GM18498 (cell line): ENCODE results near the gene DYRK3.

Experiments used
- ATAC-seq: cut with Tn5 transposase; IDR thresholded peaks from one replicate; pipeline ENCODE4 v1.9.1; 2021; ENCODE audit warnings: mild to moderate bottlenecking, moderate library complexity; ENCODE audit not compliant: unreplicated experiment

The DYRK3 gene

DNA sequence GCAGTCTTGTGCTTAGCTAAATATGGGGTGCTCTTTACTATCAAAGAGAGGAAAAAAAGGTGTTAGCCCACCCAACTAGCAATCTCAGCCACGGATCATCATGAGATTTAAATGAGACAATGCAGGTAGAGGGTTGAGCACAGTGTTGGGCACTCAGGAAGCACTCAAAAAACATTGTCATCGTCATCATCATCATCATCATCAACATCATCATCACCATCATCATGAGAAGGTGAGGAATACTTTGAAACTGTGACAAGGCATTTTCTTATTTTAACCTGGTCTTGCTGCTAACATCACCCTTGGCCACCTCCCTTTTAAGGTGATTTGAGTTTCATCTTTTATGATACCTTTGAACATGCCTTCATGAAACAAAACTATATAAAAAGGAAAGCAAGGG lies 46.0 kb downstream of the DYRK3 start:
- no peak for ATAC-seq

DNA sequence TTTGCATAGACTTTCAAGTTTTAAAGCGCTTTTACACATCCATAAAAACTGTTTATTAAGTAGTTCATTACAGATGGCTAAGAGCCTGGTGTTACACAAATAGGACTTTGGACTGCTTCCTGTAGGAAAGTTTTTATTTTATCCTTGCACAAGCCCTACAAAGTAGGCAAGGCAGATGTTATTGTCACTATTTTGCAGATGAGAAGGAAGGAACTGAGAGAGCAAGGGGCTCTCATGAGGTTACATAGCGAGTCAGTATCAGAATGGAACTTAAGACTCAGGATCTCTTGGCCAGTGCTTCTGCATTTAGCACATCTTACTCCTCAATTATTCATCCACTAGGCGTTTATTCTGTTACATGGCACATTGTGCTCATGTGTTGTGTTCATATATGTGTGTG lies 46.8 kb downstream of the DYRK3 start:
- ATAC-seq = no peak

DNA sequence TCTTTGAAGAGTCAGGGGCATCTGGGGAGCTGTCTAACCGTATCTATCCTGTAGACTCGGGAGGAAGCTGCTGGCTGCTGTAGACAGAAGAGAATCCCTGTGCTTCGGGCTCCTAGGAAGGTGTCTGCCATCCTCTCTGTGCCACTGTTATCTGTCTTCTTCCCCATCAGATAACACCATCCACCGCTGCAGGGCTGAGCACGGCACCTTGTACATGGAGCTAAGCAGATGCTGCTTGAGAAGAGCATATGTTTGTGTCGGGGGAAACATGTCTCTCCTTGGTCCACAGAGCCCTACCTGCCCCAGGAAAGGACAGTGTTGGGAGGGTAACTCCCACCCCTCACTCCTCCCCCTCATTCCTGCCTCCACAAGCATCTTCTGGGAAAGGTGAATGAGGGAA lies 48.0 kb downstream of the DYRK3 start:
- no peak for ATAC-seq

DNA sequence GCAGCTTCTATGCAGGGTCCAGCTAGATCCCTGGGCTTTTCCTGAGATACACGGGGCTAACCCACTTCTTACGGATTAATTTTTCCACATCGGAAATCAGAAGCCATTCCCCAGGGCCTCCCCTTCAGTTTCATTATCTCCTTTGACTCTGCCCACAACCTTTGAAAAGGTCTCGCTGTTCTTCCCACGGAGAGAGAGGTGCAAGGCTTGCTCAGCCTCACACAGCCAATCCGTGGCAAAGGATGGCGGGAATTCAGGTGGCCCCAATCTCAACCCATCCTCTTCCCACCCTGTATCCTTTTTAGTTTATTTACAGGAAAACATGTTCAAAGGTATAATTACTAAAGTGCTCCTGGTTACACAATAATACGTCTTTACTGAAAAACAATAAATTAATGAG lies 48.7 kb downstream of the DYRK3 start:
- no peak for ATAC-seq

DNA sequence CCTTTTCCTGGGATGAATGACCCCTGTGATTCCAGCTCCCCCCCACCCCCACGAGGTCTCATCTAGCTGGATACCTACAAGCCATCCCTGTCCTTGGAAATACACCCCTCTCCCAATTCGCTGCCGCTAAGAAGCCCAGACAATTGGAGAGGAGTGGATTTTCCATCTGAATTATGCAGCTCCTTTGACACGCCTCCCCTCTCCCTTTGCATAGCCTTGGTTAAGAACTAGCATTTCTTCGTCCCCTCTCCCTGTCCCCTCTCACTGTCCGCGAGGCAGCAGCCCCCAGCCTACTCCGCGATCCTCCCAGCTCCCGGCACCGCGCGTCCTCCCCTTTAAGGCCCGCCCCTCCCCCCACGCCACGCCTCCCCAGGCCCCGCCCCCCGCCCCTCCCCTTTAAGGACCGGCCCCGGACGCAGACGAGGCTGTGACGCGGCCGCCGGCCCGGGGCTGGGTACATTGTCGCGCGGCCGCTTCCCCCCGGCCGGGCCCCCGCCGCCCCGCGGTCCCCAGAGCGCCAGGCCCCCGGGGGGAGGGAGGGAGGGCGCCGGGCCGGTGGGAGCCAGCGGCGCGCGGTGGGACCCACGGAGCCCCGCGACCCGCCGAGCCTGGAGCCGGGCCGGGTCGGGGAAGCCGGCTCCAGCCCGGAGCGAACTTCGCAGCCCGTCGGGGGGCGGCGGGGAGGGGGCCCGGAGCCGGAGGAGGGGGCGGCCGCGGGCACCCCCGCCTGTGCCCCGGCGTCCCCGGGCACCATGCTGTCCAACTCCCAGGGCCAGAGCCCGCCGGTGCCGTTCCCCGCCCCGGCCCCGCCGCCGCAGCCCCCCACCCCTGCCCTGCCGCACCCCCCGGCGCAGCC lies 49.4 kb downstream of the DYRK3 start, which contains the start of gene MAPKAPK2:
MAPKAPK2 (plus strand) TSS at position 428 of the 856 bp plus-strand sequence; CDS start at position 753, 325 bp downstream.
- peak; percentile 45 for ATAC-seq

DNA sequence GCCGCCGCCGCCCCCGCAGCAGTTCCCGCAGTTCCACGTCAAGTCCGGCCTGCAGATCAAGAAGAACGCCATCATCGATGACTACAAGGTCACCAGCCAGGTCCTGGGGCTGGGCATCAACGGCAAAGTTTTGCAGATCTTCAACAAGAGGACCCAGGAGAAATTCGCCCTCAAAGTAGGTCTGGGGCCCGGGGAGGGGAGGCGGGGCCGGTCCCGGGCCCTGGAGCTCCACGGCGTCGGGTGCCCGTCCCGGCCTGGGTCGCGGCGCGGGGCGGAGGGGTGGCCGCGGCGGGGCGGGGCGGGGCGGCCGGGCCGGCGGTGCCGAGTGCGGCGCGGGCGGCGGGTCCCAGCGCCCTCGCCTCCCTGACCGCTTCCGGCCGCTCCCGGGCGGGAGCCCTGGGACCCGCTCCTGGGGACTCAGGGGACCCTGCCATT lies 50.0 kb downstream of the DYRK3 start:
- ATAC-seq = peak; percentile 31

DNA sequence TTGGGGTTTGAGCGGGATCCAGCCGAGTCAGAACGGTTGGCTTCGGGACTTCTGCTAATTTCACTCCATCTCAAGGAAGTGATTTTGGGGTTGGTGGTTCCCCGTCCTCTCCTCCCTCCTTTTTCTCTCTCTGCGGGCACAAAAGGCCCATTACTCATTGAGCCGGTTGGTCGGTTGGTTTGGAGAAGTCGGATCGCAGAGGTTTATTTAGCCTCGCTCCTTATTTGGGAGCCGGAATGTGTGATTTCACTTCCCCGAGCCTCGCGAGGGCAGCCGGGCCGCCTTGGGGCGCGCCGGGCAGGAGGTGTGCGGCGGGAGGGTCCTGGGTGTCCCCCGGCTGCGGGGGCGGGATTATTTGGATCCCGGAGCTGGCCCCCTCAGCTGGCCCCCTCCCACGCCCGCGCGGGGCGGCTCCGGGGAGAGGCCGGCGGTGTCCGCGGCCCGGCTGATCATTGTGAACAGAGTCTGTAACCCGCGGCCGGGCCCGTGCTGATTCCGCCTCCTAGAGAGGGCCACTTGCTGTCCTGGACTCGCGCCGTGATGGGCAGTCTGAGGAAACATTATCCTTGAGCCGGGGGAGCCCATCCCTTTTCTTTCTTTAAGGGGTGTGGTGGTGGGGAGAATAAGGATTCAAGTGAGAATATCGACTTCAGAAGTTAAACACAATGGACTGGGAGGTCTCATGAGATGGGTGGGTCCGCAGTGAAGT lies 50.6 kb downstream of the DYRK3 start:
- peak; percentile 38 for ATAC-seq

DNA sequence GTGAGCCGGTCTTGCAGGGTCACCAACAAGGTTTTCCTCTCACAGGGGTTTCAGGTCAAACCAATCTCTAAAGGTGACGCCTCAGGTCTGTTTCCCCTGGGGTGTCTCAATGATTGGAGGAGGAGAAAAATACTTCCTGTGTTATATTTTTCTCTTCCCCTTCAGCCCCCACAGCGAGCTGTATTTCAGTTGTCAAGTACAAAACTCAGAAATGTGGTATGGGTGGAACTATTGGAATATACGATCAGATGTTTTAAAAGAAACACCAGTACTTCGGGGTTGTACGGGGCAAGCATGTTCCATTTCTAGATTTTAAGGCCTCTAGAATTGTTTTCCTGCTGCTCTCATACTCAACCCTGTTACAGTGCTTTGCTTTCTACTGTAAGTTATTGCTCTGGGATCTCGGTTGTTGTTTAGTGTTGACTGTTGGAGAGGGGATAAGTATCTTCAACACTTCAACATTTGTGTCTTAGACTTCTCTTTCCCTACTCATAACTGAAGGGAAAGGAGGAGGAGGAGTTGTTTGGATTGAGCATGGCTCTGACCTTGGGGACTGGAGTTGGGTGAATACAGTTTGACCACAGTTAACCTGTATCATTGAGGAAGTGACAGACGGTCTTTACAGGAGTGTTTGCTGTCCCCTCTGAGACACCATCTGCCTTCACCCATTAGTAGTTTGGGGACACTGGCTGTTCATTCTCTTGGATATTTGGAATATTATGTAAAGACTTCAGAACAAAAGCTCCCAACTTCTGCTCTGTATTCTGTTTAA lies 51.3 kb downstream of the DYRK3 start:
- ATAC-seq = no peak

DNA sequence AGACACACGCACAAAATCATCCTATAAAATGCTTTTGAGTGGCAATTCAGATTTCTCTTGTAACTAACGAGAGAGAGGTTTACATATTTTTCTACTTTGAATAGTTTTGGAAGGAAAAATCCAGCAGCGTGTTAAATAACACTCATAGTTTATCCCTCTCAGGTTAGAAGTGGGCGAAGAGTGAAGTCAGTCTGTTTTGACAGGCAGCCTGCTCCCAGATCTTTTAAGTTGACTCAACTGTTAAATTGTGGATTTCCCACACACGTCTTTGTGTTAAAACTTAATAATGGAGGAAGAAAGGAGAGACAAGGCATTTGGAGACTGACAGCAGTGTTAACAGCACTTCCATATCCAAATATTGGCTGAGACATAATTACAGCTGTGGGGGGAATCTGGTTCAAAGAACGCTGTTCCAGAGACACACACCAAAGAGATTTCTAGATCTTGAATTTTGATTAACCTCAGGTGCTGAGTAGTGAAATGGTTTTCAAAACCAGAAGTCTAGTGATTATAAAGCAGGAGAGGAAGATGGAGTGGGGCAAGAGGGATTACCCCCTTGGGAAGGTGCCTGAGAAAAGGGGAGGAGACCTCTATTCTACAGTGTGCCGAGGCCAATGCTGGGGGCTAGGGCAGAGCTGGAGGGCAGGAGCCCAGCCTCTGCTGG lies 52.0 kb downstream of the DYRK3 start:
- ATAC-seq = no peak

DNA sequence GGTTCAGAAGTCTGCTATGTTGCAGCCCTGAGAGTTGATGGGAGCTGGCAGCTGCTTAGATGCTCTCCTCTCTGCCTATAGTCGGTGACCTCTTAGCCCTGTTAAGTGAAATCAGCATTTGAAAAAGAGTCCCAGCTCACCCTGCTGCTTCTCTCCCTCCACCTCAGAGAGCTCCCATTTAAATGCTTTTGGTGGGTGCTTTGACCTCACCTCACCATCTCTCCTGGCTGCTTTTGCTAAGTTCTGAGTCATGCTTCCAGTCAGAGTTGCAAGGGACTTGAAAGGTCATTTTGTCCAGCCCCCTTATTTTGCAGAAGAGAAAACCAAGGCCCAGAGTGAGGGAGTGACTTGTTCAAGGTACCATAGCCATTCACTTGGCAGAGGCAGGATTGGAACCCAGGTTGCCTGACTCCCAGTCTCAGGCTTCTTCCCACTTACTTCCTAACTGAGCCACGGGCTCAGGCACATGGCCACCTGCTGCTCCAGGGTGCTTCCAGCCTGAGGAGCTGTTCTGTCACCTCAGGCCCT lies 52.6 kb downstream of the DYRK3 start:
- ATAC-seq = no peak

DNA sequence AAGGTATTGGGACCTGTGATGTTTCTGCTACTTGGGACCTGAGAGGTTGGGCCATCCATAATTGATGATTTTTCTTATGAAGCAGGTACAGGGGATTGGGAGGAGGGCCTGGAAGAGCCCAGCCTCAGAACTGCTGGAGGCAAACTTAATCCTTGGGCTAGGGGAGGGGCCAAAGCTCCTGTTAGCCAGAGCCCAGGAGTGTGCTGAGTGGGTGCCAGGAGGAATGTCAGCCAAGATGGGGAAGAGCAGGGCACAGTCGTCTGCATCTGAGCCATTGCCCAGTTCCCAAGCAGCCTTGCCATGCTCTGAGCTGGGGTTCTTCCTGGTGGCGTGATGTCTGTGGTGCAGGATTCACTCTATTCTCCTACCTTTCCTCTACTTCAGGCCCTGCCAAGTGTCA lies 55.2 kb downstream of the DYRK3 start:
- no peak for ATAC-seq

DNA sequence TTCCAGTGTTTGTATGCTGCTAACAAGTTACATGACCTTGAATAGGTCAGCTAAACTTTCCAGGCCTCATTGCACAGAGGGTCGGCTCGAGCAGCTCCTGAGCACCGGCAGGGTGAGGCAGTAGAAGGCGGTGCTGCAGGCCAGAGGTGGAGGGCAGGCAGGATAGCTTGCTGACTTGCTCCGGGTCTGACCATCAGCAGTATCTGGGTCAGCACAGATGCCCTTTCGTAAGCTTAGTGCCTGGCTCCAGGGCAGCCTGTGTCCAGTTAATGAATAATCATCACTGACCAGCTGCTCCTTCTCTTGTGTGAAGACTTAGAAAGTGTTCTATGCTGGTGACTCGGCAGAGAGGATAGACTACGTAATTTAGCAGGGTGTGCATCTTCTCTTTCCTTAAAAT lies 56.3 kb downstream of the DYRK3 start:
- no peak for ATAC-seq

DNA sequence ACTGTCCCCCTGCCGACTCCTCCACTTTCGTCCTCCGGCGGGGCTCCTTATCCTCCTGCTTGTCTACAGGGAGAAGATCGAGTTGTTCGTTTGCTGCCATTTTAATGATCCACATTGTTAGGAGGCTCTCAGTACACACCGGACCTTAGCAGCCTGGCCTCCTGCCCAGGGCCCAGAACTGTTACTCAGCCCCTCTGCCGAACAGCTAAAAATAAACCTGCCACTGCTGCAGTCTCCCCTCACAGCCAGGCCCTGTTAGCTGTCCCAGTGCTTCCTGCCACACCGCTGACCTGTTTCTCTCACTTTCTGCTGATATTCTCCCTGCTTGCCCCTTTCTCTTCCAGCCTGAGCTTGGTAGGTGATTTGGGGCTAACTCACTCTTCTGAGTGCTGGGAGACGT lies 57.7 kb downstream of the DYRK3 start:
- no peak for ATAC-seq

DNA sequence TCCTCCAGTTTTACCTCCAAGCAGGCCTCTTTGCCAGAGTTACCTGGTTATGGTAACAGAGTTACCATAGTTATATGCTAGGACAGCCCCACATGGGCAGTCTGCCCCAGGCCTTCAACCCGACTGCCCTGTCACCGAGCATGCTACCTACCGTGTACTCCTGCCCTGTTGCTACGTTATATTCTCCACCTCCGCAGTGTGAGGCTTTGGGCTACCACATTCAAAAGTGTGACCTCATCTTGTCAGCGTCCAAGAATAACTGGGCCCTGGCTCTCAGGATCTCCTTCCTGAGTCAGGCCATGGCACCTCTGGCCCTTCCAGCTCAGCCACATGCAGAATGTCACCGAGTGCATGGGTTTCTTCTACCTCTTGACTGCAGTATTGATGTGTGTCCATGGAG lies 58.3 kb downstream of the DYRK3 start:
- ATAC-seq = no peak

DNA sequence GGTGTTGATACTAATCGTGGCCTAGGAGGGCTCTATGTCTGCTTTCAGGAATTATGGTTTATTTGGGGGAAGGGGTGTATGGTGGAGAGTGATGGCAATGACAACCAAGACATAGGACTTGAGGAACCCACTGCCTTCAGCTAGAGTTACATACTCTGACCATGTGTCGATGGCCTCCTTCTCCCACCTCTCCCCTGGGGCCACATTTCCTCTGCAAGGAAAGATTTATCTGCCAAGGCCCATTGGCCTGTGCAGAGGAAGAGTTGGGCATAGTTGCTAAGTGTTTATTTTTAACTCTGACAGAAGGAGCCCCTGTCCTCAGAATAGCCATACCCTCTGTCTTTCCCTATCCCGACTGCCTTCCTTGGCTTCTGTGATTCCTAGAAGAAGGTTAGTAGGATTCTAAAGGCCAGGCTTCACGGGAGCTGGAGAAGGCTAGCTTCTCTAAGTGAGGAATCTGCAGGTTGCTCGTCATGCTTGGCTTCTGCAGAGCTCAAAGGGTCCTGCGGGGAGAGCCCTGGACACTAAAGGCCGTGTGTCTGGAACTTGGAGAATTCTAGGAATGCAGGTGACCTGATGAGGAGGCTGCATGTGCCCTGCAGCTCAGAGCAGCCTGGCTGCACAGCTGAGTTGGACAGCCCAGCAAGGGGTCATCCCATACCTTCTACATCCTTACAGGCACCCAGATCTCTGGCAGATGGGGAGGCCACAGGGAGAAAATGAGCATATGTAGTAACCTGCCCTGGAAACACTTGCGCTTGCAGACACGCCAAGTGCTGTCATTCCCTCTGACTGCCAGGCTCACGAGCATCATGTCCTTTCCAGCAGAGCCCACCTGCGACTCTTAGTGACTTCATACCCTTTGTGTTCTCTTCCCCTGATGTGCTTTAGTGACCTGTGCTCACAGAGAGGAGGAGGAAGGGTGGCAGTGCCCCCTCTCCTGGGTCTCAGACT lies 59.1 kb downstream of the DYRK3 start:
- no peak for ATAC-seq

DNA sequence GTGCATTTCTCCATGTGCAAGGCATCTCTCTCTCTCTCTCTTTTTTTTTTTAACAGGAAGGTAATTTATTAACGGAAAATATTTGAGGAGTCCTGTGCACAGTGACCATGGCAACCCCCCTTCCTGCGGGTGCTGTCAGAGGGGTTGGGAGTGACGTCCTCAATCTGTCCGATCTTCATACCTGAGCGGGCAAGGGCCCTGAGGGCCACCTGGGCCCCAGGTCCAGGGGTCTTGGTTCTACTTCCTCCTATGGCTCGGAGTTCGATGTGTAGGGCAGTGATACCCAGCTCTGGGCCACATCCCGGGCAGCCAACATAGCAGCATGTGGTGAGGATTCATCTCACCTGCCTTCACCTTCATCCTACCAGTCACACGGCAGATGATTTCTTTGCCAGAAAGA lies 60.4 kb downstream of the DYRK3 start:
- ATAC-seq = no peak

DNA sequence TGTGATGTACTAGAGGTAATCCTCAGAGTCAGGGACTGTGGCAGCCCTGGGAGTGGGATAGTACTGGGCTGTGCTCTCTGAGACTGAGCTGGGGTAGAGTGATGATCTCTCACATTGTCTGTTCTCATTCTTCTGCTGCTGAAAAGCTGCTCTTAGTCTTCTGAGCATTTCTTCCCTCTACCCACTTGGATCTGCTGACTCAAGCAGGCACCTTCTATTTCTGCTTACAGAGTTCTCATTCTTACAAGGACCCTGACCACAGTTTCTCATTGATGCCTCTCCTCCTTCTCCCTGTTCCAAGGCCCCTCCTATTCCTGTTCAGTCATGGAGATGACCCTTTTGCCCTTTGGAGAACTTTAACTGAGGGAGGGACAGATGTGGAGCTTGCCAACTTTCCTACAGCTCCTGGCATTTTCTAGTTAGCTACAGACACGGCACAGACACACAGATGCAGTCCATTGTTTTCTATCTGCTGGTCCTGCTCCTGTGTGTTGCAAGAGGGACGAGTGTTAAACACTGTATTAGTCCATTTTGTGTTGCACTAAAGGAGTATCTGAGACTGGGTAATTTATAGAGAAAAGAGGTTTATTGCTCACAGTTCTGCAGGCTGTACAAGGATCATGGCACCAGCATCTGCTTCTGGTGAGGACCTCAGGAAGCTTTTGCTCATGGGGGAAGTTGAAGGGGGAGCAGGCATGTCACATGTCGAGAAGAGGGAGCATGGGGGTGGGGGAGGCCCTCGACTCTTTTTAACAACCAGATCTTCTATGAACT lies 61.7 kb downstream of the DYRK3 start:
- ATAC-seq = no peak

DNA sequence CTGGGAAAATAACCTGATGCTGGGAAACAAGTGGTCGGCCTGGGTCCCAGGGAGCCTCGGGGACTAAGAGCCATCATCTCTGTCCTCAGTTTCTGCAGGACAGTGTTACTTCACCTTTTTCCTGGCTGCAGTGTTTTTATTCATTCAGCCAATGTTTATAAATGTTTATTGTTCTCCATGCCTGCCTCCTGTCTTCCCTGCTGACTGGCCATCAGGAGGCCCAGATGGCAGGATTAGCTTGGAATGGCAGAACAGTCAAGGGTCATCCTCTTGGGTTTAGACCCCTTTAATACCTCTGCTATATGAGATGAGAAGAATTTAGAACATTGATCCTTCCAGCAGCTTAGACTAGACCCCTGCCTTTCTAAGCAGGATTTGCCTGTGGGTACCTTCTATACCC lies 62.7 kb downstream of the DYRK3 start:
- no peak for ATAC-seq
